Fibroblast of lung (primary cell): ENCODE data around the gene TMEM240.

Experiments used
- CTCF ChIP-seq, 2 donors: IDR thresholded peaks in 1 of 2; conservative IDR thresholded peaks in 1 of 2; 1 replicate in 1 of 2; 2 replicates in 1 of 2; pipeline ENCODE4 v1.5.1; 2011 to 2012; ENCODE audit warnings: low read length in 2 of 2, control low read depth in 1 of 2, inconsistent platforms in 1 of 2, low read depth in 1 of 2, mild to moderate bottlenecking in 1 of 2
- EZH2 ChIP-seq: IDR thresholded peaks from 2 replicates; pipeline ENCODE4 v1.5.1; 2012; ENCODE audit warnings: low read length, control low read depth, mild to moderate bottlenecking; ENCODE audit errors: missing control alignments

- TF ChIP-seq EZH2 = no peak
- no peak for TF ChIP-seq CTCF (conservative IDR thresholded peaks at IDR 0.05 in 1 of 2, IDR thresholded peaks at IDR 0.05 in 1 of 2; ENCODE audit: low read depth in 1 of 2, low read length in 2 of 2)
These were observed 21.5 kb upstream of the TMEM240 start for GRCh38 chr1:1561801-1562470.
